OCI-LY7 (cell line): ENCODE data around the gene VPS13D. TPM values are rescaled to one million over a fixed set of nuclear protein-coding genes. Genes with fewer than 3 reads are reported as not detected.

Experiments used
- BruUV-seq: library from RNA; stranded (reverse); fragments of 400-500 nt; replicated peaks from 2 replicates; lab custom pipeline; 2021; lab: Mats Ljungman, UMichigan
- CTCF ChIA-PET: fragments of 300-600 bp; sonication (Branson Sonifier 250); formaldehyde crosslinking; loops from one replicate; lab custom pipeline; 2022; ENCODE audit warnings: antibody characterized with exemption; ENCODE audit not compliant: unreplicated experiment; lab: Charles Lee
- POLR2A ChIA-PET: fragments of 300-600 bp; sonication (Branson Sonifier 250); formaldehyde crosslinking; loops from one replicate; lab custom pipeline; 2022; ENCODE audit warnings: antibody characterized with exemption; lab: Charles Lee
- DNase-seq: peaks from one replicate; pipeline ENCODE4 v3.0.0-alpha.2; 2015; ENCODE audit warnings: low spot score
- H2AFZ ChIP-seq: fragments of 200-600 bp; sonication (generic), shearing (Covaris generic); 2 replicates; pipeline ENCODE4 v1.6.1; 2014; ENCODE audit warnings: mild to moderate bottlenecking, antibody characterized with exemption, low read length, moderate library complexity
- H3K27ac ChIP-seq: fragments of 200-600 bp; sonication (generic); 2 replicates; pipeline ENCODE4 v1.5.1; 2014; ENCODE audit warnings: mixed run types, low read depth, mild to moderate bottlenecking, moderate library complexity, low read length, inconsistent platforms; ENCODE audit not compliant: poor library complexity, severe bottlenecking
- H3K36me3 ChIP-seq: fragments of 200-600 bp; sonication (generic); 2 replicates; pipeline ENCODE4 v1.6.1; 2014; ENCODE audit warnings: mild to moderate bottlenecking, antibody characterized with exemption, low read length, moderate library complexity, mixed read lengths; ENCODE audit not compliant: insufficient read depth
- H3K4me1 ChIP-seq: fragments of 200-600 bp; sonication (generic); 2 replicates; pipeline ENCODE4 v1.5.1; 2014; ENCODE audit warnings: mild to moderate bottlenecking, low read length; ENCODE audit not compliant: insufficient read depth, poor library complexity, severe bottlenecking
- H3K4me2 ChIP-seq: fragments of 200-600 bp; sonication (generic); 2 replicates; pipeline ENCODE4 v1.6.1; 2014; ENCODE audit warnings: mild to moderate bottlenecking, low read length
- H3K4me3 ChIP-seq: fragments of 200-600 bp; sonication (generic); 2 replicates; pipeline ENCODE4 v1.5.1; 2014; ENCODE audit warnings: mild to moderate bottlenecking, low read depth, low read length; ENCODE audit not compliant: poor library complexity, severe bottlenecking
- H3K79me2 ChIP-seq: fragments of 200-600 bp; sonication (generic); 2 replicates; pipeline ENCODE4 v1.6.1; 2016; ENCODE audit warnings: low read depth, mild to moderate bottlenecking, low read length, moderate library complexity, mixed read lengths; ENCODE audit not compliant: insufficient read depth
- H3K9me2 ChIP-seq: fragments of 200-600 bp; sonication (generic); 2 replicates; pipeline ENCODE4 v1.6.1; 2016; ENCODE audit warnings: mild to moderate bottlenecking, low read length, mixed read lengths; ENCODE audit not compliant: insufficient read depth
- H3K9me3 ChIP-seq: fragments of 200-600 bp; sonication (generic); 2 replicates; pipeline ENCODE4 v1.6.1; 2014; ENCODE audit warnings: mild to moderate bottlenecking, mixed run types, low read length, mixed read lengths
- H4K20me1 ChIP-seq: fragments of 200-600 bp; sonication (generic); 2 replicates; pipeline ENCODE4 v1.6.1; 2014; ENCODE audit warnings: mild to moderate bottlenecking, antibody characterized with exemption, low read length, moderate library complexity, mixed read lengths; ENCODE audit not compliant: insufficient read depth
- CTCF ChIP-seq: fragments of 200-600 bp; sonication (generic); conservative IDR thresholded peaks from 2 replicates; pipeline ENCODE4 v1.5.1; 2014; ENCODE audit warnings: mild to moderate bottlenecking, antibody characterized with exemption, low read length, moderate library complexity, mixed read lengths
- EZH2phosphoT487 ChIP-seq: fragments of 200-600 bp; sonication (generic); IDR thresholded peaks from 2 replicates; pipeline ENCODE4 v1.6.1; 2018; ENCODE audit warnings: low read depth, borderline replicate concordance, mild to moderate bottlenecking, mixed run types, antibody characterized with exemption, low read length, moderate library complexity, mixed read lengths
- intact Hi-C: fragments of 100-400 bp; cut with micrococcal nuclease; formaldehyde crosslinking; loops from one replicate; pipeline ENCODE4 v1.10.0; 2022; ENCODE audit not compliant: unreplicated experiment
- total RNA-seq, 2 experiments: library from RNA; depleted of rRNA in 1 of 2; stranded (reverse); fragments of >200 nt in 1 of 2; shearing (Covaris generic) in 1 of 2; gene quantifications; 2 replicates each; pipeline ENCODE4 v1.2.3, GENCODE V29; 2014 to 2022

Gene VPS13D
- total RNA-seq, 2 experiments from 2014 or later = 23.9 to 39.2 TPM

- peaks cover 31% of the 10 kb centered on the region for H3K4me1 ChIP-seq
- no peaks in the 10 kb centered on the region for H3K79me2 ChIP-seq
- ChIA-PET CTCF (interaction anchor here (0.5 to 1.8 kb wide), 3 partner anchors 84 to 87 kb away, joined by 3 to 9 read pairs (median 3); no protein-coding TSS in a partner anchor), POLR2A (interaction anchor here (0.8 to 1.2 kb wide), 2 partner anchors 60 to 84 kb away, joined by 3 to 7 read pairs; no protein-coding TSS in a partner anchor)
- no peak overlapping the region for H2AFZ ChIP-seq
- BruUV-seq = no TSS peak
- no peaks in the 10 kb centered on the region for H4K20me1 ChIP-seq
- no peaks in the 10 kb centered on the region for H3K9me2 ChIP-seq
- H3K36me3 ChIP-seq = no peaks in the 10 kb centered on the region
- no peak overlapping the region for H3K4me3 ChIP-seq
- DNase-seq = peak; percentile 82
- H3K4me2 ChIP-seq = peak overlapping the region; percentile 10; the same call in 1 of the 2 replicates
- no peak overlapping the region for H3K27ac ChIP-seq
- H3K9me3 ChIP-seq = no peaks in the 10 kb centered on the region
- TF ChIP-seq EZH2phosphoT487 (no peak), CTCF (peak; percentile 95)
- intact Hi-C loops = loop anchor here (1.0 kb wide), 1 partner anchor 85 kb away; no protein-coding TSS in a partner anchor
These were observed 20.9 kb upstream of the VPS13D start for GRCh38 chr1:12208764-12209494.

GRCh38 chr1:12209495-12209832 is 20.4 kb upstream of the VPS13D start:
- peak overlapping the region; percentile 10; the same call in 1 of the 2 replicates for H3K4me2 ChIP-seq

More at GRCh38 chr1:12209495-12209832, 20.4 kb upstream of the VPS13D start:
- BruUV-seq = no TSS peak
- Histone ChIP-seq H3K79me2 (no peaks in the 10 kb centered on the region), H3K4me1 (peaks cover 26% of the 10 kb centered on the region), H3K9me2 (no peaks in the 10 kb centered on the region), H3K4me3 (no peak overlapping the region), H3K27ac (no peak overlapping the region), H3K36me3 (no peaks in the 10 kb centered on the region), H4K20me1 (no peaks in the 10 kb centered on the region), H2AFZ (no peak overlapping the region), H3K9me3 (no peaks in the 10 kb centered on the region)
- CTCF ChIA-PET = interaction anchor here (1.8 kb wide), 1 partner anchor 84 kb away, joined by 9 read pairs; no protein-coding TSS in a partner anchor
- no peak for DNase-seq
- POLR2A ChIA-PET = interaction anchor here (1.2 kb wide), 1 partner anchor 85 kb away, joined by 7 read pairs; no protein-coding TSS in a partner anchor
- intact Hi-C loops = loop anchor here (1.0 kb wide), 1 partner anchor 85 kb away; no protein-coding TSS in a partner anchor
- TF ChIP-seq EZH2phosphoT487 (no peak), CTCF (no peak)
